WTC11 (cell line): ENCODE results near the gene TNPO1.

Source experiments
- CREB1 ChIP-seq: sonication (generic); formaldehyde crosslinking; IDR thresholded peaks from 2 replicates; pipeline ENCODE4 v1.8.0; 2023; ENCODE audit warnings: mild to moderate bottlenecking, missing genetic modification reagents
- FOXJ3 ChIP-seq: sonication (generic); formaldehyde crosslinking; IDR thresholded peaks from 2 replicates; pipeline ENCODE4 v1.9.0; 2021; ENCODE audit warnings: missing genetic modification reagents, mild to moderate bottlenecking, borderline replicate concordance
- GABPB1 ChIP-seq: sonication (generic); formaldehyde crosslinking; IDR thresholded peaks from 2 replicates; pipeline ENCODE4 v1.8.1; 2023; ENCODE audit warnings: mild to moderate bottlenecking, missing genetic modification reagents
- JUN ChIP-seq: sonication (generic); formaldehyde crosslinking; IDR thresholded peaks from 2 replicates; pipeline ENCODE4 v1.8.0; 2023; ENCODE audit warnings: mild to moderate bottlenecking, missing genetic modification reagents
- NR3C1 ChIP-seq: sonication (generic); formaldehyde crosslinking; conservative IDR thresholded peaks from 2 replicates; pipeline ENCODE4 v1.8.1; 2023; ENCODE audit warnings: low read depth, mild to moderate bottlenecking, missing genetic modification reagents
- SP1 ChIP-seq: sonication (generic); formaldehyde crosslinking; conservative IDR thresholded peaks from 2 replicates; pipeline ENCODE4 v1.8.1; 2022; ENCODE audit warnings: missing genetic modification reagents
- TCF7 ChIP-seq: sonication (generic); formaldehyde crosslinking; IDR thresholded peaks from 2 replicates; pipeline ENCODE4 v1.8.0; 2022; ENCODE audit warnings: mild to moderate bottlenecking, low read depth, missing genetic modification reagents, moderate library complexity
- ZNF423 ChIP-seq: fragments of 250-450 bp; sonication (Bioruptor Pico); IDR thresholded peaks from 2 replicates; pipeline ENCODE4 v2.1.2; 2022; ENCODE audit warnings: mild to moderate bottlenecking, moderate library complexity
- TF ChIP-seq, protein P1 (sequence below): fragments of 200-600 bp; IDR thresholded peaks from 2 replicates; pipeline ENCODE4 v1.8.0; 2022; ENCODE audit warnings: antibody characterized with exemption
- TF ChIP-seq, protein P2 (sequence below): sonication (generic); formaldehyde crosslinking; IDR thresholded peaks from 2 replicates; pipeline ENCODE4 v1.8.1; 2022; ENCODE audit warnings: low read depth, missing genetic modification reagents, borderline replicate concordance
- TF ChIP-seq, protein P3 (sequence below): sonication (generic); formaldehyde crosslinking; IDR thresholded peaks from 2 replicates; pipeline ENCODE4 v1.8.1; 2022; ENCODE audit warnings: mild to moderate bottlenecking, missing genetic modification reagents, moderate library complexity, borderline replicate concordance
- TF ChIP-seq, protein P4 (sequence below): sonication (generic); formaldehyde crosslinking; IDR thresholded peaks from 2 replicates; pipeline ENCODE4 v1.8.0; 2022; ENCODE audit warnings: mild to moderate bottlenecking, missing genetic modification reagents
- TF ChIP-seq, protein P5 (sequence below): fragments of 250-450 bp; sonication (Bioruptor Pico); IDR thresholded peaks from 2 replicates; pipeline ENCODE4 v1.9.0; 2021; ENCODE audit warnings: mild to moderate bottlenecking
- TF ChIP-seq, protein P6 (sequence below): sonication (generic); formaldehyde crosslinking; conservative IDR thresholded peaks from 2 replicates; pipeline ENCODE4 v1.8.1; 2022; ENCODE audit warnings: mild to moderate bottlenecking, missing genetic modification reagents

DNA sequence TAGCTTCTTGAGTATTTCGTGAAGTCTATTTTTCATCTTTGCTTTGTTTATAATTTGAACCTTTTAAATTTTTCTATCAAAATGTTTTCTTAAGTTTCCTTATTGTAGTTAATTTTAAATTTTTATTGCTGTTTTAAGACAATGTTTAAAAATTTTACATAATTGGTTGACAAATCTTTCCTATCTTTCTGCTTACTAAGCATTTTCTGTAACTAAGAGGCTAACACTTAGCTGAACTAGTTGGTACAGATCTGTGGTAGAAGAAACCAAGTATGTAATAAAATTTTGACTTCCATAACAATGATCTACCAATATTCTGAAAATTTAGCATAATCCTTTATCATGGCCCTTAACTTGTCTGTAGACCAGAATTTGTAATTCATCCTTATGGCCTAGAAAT is 32.3 kb upstream of the TNPO1 start:
- TF ChIP-seq, protein P1, sequence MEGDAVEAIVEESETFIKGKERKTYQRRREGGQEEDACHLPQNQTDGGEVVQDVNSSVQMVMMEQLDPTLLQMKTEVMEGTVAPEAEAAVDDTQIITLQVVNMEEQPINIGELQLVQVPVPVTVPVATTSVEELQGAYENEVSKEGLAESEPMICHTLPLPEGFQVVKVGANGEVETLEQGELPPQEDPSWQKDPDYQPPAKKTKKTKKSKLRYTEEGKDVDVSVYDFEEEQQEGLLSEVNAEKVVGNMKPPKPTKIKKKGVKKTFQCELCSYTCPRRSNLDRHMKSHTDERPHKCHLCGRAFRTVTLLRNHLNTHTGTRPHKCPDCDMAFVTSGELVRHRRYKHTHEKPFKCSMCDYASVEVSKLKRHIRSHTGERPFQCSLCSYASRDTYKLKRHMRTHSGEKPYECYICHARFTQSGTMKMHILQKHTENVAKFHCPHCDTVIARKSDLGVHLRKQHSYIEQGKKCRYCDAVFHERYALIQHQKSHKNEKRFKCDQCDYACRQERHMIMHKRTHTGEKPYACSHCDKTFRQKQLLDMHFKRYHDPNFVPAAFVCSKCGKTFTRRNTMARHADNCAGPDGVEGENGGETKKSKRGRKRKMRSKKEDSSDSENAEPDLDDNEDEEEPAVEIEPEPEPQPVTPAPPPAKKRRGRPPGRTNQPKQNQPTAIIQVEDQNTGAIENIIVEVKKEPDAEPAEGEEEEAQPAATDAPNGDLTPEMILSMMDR = no peak
- no peak for TF ChIP-seq GABPB1 (CRISPR knock-in tag)
- no peak for TF ChIP-seq CREB1
- no peak for TF ChIP-seq TCF7
- TF ChIP-seq, protein P2, sequence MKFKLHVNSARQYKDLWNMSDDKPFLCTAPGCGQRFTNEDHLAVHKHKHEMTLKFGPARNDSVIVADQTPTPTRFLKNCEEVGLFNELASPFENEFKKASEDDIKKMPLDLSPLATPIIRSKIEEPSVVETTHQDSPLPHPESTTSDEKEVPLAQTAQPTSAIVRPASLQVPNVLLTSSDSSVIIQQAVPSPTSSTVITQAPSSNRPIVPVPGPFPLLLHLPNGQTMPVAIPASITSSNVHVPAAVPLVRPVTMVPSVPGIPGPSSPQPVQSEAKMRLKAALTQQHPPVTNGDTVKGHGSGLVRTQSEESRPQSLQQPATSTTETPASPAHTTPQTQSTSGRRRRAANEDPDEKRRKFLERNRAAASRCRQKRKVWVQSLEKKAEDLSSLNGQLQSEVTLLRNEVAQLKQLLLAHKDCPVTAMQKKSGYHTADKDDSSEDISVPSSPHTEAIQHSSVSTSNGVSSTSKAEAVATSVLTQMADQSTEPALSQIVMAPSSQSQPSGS (CRISPR knock-in tag) = no peak
- TF ChIP-seq, protein P3, sequence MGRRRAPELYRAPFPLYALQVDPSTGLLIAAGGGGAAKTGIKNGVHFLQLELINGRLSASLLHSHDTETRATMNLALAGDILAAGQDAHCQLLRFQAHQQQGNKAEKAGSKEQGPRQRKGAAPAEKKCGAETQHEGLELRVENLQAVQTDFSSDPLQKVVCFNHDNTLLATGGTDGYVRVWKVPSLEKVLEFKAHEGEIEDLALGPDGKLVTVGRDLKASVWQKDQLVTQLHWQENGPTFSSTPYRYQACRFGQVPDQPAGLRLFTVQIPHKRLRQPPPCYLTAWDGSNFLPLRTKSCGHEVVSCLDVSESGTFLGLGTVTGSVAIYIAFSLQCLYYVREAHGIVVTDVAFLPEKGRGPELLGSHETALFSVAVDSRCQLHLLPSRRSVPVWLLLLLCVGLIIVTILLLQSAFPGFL = no peak
- TF ChIP-seq, protein P4, sequence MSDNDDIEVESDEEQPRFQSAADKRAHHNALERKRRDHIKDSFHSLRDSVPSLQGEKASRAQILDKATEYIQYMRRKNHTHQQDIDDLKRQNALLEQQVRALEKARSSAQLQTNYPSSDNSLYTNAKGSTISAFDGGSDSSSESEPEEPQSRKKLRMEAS (CRISPR knock-in tag) = no peak
- no peak for TF ChIP-seq JUN
- TF ChIP-seq, protein P5, sequence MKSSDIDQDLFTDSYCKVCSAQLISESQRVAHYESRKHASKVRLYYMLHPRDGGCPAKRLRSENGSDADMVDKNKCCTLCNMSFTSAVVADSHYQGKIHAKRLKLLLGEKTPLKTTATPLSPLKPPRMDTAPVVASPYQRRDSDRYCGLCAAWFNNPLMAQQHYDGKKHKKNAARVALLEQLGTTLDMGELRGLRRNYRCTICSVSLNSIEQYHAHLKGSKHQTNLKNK (CRISPR knock-in tag) = no peak
- TF ChIP-seq FOXJ3 (CRISPR knock-in tag) = no peak
- no peak for TF ChIP-seq SP1 (CRISPR knock-in tag)
- TF ChIP-seq NR3C1 (CRISPR knock-in tag) = no peak
- TF ChIP-seq, protein P6, sequence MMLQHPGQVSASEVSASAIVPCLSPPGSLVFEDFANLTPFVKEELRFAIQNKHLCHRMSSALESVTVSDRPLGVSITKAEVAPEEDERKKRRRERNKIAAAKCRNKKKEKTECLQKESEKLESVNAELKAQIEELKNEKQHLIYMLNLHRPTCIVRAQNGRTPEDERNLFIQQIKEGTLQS (CRISPR knock-in tag) = no peak
- no peak for TF ChIP-seq ZNF423
